Measurements from ENCODE around the gene COX7A1.
"Not testable (repeated sequence)": the region's sequence is repeated elsewhere in the genome, so short reads cannot be mapped to it uniquely, and the experiment has no call there.

Gene COX7A1

DNA sequence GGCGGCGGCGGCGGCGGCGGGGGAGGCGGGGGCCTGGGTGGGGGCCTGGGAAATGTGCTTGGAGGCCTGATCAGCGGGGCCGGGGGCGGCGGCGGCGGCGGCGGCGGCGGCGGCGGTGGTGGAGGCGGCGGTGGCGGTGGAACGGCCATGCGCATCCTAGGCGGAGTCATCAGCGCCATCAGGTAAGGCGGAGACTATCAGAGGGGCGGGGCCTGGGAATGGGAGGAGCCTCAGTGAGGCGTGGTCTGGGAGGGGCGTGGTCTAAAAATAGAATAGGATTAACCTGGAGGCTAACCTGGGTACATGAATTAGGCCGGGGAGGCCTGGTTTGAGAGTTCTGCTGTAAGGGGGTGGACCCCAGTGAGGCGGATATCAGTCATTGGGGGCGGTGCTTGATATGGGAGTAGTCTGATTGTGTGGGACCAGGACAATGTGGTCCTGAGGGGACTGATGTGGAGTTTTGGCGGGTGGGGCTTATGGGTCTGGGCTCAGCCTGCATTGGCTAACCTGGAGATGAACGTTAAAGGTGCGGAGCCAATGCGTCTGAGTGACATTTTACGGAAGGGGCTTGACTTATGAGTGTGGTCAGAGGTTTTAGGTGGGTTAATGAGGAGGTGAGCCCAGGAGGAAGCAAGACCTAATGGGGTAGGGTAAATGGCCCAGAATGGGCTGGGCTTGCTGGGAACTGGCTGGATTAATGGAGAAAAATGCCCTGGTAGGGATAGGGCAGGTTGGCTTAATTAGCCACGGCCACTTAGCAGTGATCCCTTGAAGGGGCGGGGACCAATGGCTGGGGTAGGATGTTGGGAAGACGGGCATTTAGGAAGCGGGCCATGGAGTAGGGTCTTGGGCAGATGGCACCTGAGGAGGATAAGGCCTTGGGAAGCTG lies 11.0 kb downstream of the COX7A1 start:
- DNase-seq: peak; percentile 76

DNA sequence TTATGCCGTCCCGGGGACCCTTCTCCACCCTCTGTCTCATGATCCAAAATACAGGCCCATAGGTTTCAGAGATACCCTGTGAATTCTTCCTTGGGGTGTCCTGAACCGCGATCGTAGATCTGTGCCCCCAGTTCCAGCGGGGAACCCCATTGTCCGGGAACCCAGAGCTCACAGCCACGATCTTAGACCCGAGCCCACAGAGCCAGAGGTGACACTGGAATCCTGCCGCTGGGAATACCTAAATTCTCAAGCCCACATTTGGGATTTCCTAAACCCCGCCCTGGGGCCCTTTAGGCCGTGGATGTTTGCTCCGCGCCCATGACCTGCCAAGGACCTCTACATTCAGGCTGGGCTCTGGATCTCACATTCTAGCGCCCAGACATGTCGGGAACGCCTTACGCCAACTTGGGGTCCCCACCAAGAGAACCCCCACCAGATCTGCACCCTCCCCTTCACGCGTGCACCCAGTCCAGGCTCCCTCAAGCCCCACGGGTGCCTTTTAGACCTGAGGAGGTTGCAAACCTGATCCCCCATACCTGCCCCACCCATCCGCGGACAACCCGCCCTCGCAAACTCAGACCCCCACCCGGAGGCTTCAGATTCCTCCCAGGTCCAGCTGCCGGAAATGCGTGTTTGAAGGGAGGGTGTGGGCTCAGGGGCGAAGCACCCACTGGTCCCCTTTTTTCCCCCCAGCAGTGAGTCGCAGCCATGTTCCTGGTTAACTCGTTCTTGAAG lies 11.8 kb downstream of the COX7A1 start:
- DNase-seq: no peak

DNA sequence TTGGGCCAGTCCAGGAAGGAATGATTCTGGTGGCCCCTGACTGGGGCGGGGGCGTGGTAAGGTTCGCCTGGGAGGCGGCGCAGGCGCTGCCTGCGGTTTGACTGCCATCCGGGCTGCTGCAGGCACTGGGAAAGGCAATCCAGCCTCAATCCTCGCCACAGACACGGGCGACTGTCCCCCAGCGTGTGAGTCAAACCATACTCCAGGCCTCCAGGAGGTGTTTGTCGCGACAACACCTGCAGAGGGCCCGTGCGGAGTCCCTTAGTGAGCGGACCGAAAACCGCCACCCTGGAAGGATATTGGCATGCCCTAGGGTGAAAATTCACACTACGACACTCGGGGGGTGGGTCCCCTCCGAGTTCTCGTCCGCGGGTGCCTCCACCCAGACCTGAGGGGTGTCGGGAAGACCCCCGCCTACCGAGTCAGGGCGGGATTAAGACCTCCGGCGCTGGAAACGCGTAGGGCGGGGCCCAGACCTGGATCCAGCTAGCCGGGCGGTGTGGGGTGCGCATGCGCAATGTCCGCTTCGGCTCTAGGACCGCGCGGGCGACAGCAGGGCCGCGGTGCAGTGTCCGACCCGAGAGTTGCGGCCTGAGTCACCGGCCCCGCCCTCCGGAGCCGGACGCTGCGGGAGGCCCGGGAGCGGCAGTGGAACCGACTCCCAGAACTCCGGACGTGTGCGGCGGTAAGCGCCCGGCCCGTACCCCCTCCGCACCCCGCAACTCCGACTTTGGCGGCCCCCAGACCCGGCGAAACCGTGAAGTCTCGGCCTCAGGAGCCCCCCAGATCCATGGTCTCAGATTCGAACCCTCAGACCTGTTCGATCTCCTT lies 12.6 kb downstream of the COX7A1 start, which contains the start of gene CAPNS1:
Gene CAPNS1 (plus strand): TSS at position 594 of the 831 bp plus-strand sequence. CDS start 946 bp downstream, outside the sequence.
- peak; percentile 97 for DNase-seq

DNA sequence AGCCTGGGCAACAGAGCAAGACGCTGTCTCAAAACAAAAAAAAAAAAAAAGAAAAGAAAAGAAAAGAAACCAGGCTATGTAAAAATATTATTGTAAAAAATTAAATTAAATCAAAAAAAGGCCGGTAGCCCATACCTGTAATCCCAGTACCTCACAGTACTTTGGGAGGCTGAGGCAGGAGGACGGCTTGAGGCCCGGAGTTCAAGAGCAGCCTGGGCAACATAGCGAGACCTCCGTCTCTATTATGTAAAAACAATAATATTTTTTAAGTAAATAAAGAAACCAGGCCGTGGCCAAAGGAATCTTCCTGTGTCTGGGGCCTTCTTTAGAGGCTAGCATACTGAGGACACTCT lies 13.2 kb downstream of the COX7A1 start:
- no peak for DNase-seq

DNA sequence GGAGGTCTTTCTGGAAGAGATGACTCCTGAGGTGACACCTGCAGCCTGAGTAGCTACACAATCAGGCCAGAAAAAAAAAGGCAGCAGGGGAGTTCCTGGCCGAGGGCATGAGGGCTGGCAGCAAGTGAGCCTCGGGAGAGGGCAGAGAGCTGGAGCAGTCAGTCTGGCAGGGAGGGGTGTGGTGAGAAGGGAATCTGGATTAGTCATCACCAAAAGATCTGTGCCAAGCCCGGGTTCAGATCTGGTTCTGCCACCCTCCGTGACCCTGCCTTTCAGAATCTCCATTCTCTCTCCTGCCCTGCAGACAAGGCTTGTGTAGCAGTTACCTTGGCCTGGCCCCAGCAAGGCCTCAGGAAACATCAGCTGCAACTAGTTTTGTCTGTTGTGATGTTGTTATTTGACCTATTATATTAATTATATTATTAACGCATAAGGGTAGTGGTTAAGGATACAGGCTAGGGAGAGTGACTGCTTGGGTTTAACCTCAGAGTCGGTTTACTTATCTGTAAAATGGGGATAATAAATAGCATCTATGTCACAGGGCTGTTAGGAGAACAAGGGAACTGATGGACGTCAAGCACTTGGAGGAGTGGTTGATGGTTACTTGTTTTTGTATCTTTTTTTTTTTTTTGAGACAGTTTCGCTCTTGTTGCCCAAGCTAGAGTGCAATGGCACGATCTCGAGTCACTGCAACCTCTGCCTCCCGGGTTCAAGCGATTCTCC lies 15.1 kb downstream of the COX7A1 start:
- no peak for DNase-seq

DNA sequence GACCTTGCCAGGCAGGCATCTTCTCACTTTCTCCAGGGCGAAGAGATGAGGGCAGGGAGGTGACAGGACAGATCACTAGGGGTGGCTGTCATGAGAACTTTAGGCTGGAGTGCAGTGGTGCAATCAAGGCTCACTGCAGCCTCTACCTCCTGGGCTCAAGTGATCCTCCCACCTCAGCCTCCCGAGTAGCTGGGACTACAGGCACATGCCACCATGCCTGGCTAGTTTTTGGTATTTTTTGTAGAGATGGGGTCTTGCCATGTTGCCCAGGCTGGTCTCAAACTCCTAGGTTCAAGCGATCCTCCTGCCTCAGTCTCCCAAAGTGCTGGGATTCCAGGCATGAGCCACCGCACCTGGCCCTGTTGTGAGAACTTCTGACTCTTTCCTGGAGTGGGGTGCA lies 17.4 kb downstream of the COX7A1 start:
- not testable (repeated sequence) for DNase-seq

DNA sequence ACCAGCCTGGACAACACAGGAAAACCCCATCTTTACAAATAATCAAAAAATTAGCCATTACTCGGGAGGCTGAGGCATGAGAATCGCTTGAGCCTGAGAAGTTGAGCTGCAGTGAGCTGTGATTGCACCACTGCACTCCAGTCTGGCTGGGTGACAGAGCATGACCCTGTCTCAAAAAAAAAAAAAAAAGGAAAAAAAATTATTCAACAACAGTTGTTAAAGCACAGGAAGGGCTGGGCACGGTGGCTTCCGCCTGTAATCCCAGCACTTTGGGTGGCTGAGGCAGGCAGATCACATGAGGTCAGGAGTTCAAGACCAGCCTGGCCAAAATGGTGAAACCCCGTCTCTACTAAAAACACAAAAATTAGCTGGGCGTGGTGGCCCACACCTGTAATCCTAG lies 21.0 kb downstream of the COX7A1 start:
- DNase-seq: not testable (repeated sequence)

DNA sequence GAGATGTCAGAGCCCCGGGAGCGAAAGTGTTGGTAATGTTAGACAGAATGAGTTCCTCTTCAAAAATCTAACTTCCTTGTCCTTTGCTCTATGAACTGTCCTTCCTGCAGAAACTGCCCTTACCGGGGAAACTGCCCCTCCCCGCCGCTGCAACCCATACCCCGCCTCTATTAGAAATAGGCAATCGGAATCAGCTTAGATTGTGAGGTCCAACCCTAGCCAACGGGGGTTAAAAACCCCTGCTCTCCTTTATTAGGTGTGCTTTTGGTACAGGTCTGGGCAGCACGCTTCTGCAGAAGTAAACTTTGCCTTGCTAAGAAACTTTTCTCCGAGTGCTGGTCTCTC lies 23.9 kb downstream of the COX7A1 start:
- peak; percentile 49 for DNase-seq

DNA sequence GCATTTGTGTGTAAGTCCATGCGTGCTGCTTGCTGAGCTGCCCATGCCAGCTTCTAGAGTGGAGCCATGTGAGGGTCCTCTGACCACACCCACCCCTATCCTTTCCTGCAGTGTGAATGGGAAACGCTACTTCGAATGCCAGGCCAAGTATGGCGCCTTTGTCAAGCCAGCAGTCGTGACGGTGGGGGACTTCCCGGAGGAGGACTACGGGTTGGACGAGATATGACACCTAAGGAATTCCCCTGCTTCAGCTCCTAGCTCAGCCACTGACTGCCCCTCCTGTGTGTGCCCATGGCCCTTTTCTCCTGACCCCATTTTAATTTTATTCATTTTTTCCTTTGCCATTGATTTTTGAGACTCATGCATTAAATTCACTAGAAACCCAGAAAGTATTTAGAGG lies 26.7 kb downstream of the COX7A1 start:
- DNase-seq: no peak

DNA sequence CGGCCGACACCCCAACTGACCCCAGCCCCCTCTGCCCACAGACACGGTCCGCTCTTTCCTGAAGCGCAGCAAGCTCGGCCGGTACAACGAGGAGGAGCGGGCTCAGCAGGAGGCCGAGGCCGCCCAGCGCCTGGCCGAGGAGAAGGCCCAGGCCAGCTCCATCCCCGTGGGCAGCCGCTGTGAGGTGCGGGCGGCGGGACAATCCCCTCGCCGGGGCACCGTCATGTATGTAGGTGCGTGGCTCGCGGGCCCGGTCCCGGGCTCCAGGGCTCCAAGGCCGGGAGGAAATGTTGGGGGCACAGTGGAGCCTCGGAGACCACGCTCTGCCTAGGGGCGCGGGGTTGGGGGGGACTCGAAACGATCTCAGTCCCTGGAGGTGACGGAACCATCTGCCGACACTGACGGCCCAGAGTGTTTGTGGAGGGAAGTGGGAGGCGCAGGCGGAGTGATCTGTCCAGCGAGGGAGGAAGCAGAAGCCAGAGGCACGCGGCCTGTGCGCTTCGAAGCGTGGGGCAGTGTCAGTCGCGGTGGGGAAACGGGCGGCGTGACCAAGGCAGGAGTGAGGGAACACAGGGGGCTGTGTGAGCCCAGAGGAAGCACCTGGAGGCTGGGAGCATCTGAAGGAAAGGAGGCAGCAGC lies 30.6 kb downstream of the COX7A1 start:
- DNase-seq: no peak

DNA sequence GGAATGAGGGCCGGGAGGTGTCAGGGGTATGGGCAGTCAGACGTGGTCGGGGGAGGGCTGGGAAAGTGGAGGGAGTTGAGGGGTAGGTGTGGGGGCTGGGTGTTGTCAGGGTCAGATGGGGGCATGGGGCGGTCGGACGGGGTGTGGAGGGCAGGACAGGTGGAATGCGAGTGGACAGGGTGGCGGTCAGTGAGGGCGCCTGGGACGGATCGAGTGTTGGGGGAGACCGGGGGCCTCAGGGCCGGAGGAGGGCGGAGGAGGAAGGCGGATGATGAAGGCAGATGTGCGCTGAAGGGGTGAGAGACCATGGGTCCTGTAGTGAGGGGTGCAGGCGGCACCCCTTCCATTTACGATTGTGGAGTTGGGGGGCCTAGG lies 31.3 kb downstream of the COX7A1 start:
- no peak for DNase-seq

DNA sequence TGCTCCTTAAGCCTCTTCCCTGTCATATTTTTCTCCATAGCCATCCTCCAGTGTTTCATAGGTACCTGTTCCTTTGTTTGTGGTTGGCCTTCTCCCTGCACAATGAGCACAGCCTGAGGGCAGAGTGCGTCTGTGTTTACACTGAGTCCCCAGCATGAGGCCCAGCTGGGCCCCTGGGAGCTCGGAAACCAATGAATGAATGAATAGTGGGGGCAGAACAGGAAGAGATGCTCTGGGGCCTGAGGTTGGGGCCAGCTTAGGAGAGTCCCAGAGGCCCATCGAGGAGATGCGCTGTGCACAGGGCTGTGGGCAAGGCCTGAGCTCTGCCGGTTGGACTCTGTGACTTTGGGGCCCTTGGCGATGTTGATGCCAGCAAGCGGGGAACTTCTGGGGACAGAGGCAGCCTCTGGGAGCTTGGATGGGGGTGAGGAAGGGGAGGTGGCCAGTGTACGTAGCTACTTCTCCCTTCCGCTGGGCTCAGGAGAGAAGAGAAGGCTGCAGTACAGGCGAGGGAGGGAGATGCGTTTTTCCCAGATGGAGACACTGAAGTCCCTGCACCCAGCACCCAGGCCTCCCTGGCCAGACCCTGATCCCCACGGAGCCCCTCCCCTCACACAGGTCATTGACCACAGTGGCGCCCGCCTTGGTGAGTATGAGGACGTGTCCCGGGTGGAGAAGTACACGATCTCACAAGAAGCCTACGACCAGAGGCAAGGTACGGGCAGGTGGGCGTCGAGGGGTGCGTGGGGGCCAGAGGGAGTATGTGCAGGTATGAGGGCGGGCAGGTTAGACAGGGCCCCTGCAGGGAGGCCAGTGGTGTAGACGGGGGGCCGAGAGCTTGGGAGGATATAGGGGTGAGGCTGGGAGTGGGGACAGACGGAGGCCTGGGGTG lies 31.9 kb downstream of the COX7A1 start:
- DNase-seq: no peak

DNA sequence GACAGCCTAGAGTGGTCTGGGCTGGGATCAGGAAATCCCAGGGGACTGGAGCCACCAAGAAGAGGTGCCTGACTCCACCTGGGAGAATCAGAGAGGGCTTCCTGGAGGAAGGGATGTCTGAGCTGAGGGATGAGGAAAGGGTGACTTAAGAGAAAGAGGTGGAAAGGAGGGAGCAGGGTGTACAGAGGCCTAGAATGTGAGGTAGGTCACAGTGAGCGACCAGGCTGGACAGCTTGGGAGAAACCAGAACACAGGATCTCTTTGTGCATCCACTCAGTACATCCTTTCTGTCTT lies 36.0 kb downstream of the COX7A1 start:
- no peak for DNase-seq

DNA sequence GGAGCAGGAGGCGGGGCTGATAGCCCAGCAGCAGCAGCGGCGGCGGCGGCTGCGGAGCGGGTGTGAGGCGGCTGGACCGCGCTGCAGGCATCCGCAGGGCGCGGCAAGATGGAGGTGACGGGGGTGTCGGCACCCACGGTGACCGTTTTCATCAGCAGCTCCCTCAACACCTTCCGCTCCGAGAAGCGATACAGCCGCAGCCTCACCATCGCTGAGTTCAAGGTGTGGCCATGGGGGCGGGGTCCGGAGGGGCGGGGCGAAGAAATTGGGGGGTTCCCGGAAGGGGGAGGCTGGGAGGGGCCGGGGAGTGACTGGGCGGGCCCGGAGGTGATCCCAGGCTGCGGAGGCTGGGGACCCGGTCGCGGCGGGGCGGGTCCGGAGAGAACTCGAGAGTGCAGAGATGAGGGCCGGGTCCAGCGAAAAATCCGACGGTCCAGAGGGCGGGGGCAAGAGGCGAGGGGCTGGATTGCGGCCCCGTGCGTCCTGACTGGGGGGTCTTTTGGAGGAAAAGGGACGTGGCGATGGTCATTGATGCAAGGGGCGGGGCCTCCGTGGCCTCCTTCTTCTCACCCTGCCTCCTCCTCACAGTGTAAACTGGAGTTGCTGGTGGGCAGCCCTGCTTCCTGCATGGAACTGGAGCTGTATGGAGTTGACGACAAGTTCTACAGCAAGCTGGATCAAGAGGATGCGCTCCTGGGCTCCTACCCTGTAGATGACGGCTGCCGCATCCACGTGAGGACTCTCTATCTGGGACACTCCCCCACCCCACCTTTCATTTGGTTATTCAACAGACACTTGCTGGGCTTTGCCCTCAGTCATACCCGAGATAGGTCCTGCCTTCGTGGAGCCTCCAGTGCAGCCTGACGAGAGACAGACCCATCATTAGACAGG lies 36.5 kb downstream of the COX7A1 start, which contains the start of gene TBCB:
Gene TBCB (plus strand): TSS at position 16 of the 891 bp plus-strand sequence. CDS start 93 bp downstream, at position 109.
- DNase-seq: no peak

DNA sequence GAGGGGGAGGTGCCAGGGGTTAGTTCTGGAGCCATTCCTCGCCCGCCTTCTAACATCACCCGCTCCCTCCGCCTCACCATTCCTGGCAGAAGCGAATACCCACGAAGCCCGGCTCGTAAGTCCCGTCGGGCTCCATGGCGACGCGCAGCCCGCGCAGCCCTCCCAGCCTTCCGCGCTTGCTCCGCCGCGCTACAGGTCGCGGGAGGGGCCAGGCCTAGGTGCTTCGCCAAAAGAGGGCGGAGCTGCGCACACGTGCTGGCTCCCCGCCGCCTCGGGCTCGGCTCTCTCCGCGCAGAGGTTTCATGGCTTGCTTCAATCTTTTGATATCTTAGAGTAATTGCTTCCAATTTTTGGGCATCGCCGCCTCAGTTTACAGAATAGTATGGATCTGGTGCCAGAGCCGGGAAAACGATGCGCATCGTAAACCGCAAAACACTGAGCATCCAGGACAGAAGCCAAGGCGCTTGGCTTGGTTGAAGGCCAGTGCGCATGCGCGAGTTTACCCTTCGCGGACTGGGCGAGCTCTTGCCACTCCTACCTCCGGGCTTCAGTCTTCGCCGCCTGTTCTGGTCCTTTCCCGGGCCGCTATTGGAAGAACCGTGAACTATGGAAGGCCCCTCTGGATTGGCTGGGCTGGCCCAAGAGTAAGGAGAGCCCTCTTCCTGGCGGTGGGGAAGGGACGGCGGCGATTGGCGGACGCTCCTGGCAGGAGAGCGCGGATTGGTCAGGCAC lies 37.4 kb downstream of the COX7A1 start, which contains the start of gene POLR2I:
Gene POLR2I (minus strand): TSS at position 155 of the 732 bp plus-strand sequence. CDS start 19 bp downstream, at position 136.
- peak; percentile 99 for DNase-seq

DNA sequence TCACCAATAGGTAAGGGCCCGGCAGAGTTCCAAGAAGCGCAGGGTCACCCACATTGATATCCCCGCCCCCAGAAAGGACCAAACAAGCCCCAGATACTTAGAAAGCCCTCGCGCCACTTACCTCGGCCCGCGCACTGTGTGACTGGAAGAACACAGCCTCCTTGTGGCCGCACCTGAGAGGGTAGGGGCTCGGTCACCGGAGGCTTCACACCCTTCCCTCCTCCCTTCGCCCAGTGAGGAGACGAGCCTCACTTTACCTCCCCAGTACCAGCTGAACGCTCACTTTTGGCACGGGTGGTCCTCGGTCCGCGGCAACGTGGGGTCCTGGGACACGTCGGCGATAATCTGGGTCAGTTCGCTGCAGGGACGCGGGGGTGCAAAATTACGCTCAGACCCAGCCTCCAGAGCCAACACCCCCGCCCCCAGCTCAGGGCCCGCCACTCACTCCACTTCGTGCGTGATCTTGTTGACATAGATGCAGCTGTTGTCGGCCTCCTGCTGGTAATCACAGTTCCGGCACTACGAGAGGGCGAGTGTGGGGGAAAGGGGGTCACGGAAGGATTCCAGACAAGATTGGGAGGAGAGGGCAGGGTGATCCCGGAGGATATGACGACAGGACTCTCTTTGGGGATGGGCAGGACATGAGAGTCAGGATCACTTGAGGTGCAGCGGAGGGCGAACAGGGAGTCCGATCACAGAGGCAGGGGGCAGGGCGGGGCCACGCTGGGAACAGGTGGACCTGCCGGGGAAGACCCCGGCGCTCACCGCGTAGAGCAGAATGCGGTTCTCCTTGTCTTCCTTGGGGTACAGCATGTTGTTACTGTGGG lies 38.1 kb downstream of the COX7A1 start:
- DNase-seq: no peak

DNA sequence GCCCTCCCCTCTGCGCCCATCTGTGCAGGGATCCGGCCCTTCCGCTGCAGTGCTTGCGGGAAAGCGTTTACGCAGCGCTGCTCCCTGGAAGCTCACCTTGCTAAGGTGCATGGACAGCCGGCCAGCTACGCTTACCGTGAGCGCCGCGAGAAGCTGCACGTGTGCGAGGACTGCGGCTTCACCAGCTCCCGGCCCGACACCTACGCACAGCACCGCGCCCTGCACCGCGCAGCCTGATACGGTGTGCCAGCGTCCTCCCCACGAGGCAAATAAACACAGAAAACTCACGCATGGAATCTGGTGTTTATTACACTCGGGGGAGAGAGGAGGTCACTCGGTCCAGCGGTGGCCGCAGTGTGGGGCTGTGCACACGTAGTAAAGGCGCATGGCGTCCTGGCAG lies 38.8 kb downstream of the COX7A1 start:
- DNase-seq: no peak

DNA sequence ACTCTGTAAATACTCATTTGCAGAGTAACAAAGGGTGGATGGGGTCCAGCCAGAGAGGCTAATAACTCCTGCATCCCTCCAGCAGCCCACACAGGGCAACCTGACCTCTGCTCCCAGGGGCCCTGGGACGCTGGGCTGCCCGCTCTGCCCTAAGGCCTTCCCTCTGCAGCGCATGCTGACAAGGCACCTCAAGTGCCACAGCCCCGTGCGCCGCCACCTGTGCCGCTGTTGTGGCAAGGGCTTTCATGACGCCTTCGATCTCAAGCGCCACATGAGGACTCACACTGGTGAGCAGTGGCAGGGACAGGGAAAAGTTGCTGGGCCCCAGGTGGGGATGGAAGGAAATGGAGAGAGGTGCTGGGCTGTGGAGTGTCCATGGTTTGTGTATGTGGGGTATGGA lies 39.6 kb downstream of the COX7A1 start:
- DNase-seq: no peak
